GM21360 (cell line): ENCODE measurements around the gene SPNS2.

Experiments
- ATAC-seq: cut with Tn5 transposase; IDR thresholded peaks from one replicate; pipeline ENCODE4 v1.9.1; 2021; ENCODE audit warnings: mild to moderate bottlenecking, moderate library complexity; ENCODE audit not compliant: unreplicated experiment

SPNS2 gene

DNA sequence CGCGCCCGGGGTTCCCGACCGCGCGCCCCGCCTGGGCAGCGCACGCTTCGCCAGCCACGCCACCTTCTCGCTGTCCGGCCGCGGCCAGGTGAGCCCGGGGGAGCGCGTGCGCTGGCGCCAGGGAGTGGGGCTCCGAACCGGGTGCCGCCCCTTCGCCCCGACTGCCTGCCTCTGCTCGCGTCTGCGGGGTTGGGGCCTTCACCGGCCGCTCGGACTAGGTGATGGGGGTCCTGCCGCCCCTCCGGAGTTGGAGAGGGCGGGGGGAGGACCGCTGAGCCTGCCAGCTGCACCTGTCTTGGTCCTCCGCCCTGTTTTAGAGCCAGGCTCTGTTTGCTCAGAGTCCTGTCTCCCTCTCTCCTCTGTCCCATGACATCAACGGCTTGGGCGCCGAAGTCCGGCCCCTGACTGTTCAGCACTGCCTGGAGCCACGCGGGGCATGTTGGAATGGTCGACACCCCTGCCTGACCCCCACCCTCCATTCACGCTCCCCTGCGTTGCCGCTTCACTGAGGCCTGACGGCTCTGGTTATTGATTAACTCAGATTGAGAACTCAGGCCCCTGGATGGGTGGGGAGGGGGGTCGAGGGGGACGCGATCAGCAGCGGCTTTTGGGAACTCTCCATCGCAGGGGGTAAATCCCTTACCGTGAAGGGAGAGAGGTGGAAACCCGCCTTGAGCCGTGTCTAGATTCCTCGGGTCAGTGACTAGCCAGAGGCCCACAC is 86.4 kb downstream of the SPNS2 start:
- ATAC-seq, result no peak

DNA sequence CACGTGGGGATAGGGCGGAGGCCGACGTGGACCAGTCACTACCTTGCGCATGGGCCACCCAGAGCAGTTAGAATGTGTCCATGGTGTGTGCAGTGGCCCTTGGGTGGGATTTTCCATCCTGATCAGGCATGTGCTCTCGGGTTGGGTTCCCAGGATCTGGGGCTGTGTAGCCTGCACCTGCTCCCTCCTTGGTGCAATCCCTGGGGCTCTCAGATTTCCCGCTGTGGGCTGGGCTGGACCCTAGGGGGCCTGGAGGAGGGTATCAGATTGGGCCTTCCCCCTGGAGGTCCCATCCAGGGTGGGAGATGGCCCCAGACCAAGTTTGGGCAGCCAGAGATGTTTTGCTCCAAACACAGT is 86.9 kb downstream of the SPNS2 start:
- no peak for ATAC-seq

DNA sequence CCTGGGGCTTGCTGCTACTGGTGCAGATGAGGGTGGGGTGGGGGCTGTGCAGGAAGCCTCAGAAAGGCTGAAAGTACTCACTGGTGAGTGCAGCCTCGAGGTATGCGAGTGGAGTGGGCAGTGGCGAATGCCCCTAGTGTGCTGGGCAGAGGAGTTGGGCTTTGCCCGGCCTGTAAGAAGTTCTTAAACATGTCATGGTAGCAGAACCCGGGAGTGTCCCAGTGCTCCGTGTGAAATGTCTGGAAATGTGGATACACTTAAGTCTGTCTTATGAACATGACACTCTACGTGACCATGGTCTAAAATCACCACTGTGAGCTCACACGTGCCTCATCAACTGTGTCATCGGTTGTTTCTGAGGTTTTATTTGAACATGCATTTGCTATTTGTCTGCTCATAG is 87.4 kb downstream of the SPNS2 start:
- ATAC-seq, result no peak

DNA sequence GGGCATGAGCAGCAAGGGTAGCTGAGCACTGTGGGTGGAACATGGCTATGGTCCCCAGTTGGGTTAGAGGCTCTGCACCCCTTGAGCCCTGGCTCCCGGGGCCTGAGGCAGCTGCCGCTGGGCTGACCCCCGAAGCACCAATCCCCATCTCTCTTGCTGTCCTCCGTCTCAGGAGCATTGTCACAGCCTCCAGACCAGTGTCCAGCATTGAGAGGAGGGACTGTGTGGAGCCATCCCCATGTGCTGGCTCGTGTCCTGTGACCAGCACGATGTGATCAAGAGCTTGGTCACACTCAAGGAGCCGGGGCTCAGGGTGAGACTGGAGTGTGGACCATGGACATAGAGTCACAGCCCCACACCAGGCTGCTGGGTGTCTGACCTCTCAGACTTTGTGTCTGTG is 88.5 kb downstream of the SPNS2 start:
- no peak for ATAC-seq

DNA sequence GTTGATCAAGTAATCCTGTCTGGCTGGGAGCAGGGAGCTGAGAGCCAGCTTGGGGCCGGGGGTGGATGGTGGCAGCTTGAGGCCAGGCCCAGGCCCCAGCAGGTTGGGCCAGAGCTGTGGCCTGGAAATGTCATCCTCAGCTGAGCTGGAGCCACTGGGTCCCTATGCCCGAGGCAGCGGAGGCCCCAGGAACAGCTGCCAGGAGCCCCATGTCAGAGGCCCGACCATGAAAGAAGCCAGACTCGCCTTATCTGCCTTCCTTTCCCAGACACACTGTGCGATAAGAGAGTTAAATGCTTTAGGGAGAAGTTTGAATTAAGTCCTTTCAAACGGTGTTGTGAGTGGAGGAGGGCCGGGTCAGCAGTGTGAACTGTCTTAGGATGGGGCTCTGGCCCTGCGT is 89.1 kb downstream of the SPNS2 start:
- ATAC-seq, result no peak

DNA sequence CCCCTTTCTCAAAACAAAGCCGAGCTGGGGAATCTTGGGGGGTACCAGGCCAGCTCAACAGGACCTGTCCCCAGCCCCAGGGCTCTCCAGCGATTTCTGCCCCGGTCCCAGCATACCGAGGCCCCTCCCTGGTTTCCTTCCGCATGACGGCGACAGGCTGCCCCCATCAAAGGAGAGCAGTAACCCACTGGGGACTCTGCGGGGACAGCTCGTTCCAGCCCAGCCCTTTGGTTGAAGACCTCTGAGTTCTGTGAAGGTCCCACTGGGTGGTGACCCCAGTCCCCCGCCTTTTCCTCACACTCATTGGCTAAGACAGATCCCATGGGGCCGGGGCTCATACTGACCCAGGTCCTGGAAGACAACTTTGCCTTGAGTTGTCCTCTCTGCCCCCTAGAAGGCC is 89.7 kb downstream of the SPNS2 start:
- no peak for ATAC-seq
